Dedifferentiated amniotic fluid mesenchymal stem cell (primary cell): Measurements from ENCODE around the gene COG7.
"Not testable (repeated sequence)": the region's sequence is repeated elsewhere in the genome, so short reads cannot be mapped to it uniquely, and the experiment has no call there.

Experiments used
- DNase-seq: peaks from one replicate; pipeline ENCODE4 v3.0.0-alpha.2; 2016; ENCODE audit errors: extremely low spot score

COG7 gene

DNA sequence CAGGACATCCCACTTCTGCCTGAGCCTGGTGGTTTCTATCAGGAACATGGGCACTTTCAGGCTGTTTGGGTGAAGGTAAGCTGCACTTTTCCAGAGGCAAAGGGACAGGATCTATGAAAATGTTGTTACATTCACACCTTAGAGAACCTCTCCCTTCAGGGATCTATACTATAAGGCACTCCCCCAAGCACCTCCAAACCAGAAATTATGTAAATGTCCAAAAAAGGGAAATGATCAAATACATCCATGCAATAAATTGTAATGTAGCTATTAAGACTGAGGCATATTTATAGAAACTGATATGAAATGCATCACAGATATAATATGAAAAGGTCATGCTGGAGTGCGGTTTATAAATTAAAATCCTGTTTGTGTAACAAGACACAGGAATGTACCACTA, 23.3 kb upstream of the COG7 start:
- DNase-seq, result no peak

DNA sequence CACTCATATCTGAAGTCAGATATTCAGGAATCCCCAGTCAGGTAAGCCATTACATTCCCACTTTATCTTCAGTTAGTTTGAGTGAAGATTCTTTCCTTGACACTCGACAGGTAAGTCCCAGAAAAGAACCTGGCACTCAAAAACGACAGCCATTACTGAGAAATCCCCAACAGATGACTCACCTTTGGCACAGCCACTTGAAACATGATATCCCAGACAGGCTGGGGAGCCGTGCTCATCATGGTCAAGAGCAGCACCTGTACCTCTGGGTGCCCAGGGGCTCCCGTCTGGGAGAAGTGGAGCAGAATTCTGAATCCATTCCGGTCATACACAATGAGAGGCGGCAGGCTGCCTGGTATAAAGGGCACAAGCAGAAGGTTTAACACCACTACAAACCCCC, 16.8 kb upstream of the COG7 start:
- no peak for DNase-seq

GRCh38 chr16:23466162-23466885, 13.3 kb upstream of the COG7 start:
- DNase-seq, result no peak

GRCh38 chr16:23465179-23465578, 12.2 kb upstream of the COG7 start:
- no peak for DNase-seq

- DNase-seq, result no peak
These were observed 11.2 kb upstream of the COG7 start for GRCh38 chr16:23464196-23464595.

- peak; percentile 80 for DNase-seq
These were observed 10.0 kb upstream of the COG7 start for GRCh38 chr16:23462994-23463393.

DNA sequence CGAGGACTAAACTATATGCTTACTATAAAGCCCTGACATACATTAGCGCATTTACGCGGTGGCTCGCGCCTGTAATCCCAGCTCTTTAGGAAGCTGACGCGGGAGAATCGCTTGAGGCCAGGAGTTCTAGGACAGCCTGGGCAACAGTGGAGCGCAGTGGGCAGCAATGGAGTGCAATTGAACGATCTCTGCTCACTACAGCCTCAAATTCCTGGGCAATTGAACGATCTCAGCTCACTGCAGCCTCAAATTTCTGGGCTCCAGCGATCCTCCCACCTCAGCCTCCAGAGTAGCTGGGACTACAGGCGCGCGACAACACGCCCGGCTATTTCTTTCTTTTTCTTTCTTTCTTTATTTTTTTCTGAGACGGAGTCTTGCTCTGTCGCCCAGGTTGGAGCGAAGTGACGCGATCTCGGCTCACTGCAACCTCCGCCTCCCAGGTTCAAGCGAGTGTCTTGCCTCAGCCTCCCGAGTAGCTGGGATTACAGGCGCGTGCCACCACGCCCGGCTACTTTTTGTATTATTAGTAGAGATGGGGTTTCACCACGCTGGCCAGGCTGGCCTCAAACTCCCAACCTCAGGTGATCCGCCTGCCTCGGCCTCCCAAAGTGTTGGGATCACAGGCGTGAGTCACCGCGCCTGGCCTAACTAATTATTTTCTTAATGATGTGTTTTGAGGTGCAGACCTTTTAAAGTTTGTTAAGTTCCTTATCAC, 506 bp upstream of the COG7 start:
- no peak for DNase-seq

DNA sequence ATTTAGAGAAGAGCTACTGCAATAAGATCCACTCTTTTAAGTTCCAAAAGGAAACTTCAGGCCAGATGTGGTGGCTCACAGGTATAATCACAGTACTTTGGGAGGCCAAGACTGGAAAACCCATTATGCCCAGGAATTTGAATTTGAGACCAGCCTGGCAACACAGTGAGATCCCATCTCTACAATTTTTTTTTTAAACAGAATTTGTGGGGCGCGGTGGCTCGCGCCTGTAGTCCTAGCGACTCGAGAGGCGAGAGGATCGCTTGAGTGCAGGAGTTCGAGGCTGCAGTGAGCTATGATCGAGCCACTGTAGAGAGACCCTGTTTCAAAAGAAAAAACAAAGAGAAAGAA, 793 bp downstream of the COG7 start:
- no peak for DNase-seq

DNA sequence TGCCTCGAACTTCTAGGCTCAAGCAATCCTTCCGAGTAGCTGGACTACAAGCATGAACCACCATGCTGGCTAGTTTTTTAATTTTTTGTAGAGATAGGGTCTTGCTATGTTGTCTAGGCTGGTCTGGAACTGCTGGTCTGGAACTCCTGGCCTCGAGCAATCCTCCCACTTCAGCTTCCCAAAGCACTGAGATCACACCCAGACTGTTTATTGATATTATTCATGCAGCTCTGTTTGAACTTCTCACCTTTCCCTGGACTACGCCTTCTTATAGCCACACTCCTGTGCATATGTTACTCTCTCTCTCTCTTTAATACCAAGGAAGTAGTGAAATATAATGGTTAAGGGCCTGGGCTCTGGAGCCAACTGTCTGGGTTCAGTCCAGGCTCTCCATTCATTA, 4.6 kb downstream of the COG7 start:
- DNase-seq, result no peak

- not testable (repeated sequence) for DNase-seq
These were observed 15.4 kb downstream of the COG7 start for GRCh38 chr16:23437542-23437941.

GRCh38 chr16:23436951-23437350, 16.0 kb downstream of the COG7 start:
- DNase-seq, result no peak

- peak; percentile 45 for DNase-seq
These were observed 17.5 kb downstream of the COG7 start for GRCh38 chr16:23435500-23435899.

GRCh38 chr16:23434380-23434779, 18.6 kb downstream of the COG7 start:
- DNase-seq, result peak; percentile 68

- DNase-seq, result no peak
These were observed 19.6 kb downstream of the COG7 start for GRCh38 chr16:23433261-23433920.

GRCh38 chr16:23432176-23433128, 20.5 kb downstream of the COG7 start:
- no peak for DNase-seq

GRCh38 chr16:23428351-23428750, 24.6 kb downstream of the COG7 start:
- no peak for DNase-seq

GRCh38 chr16:23424292-23424958, 28.6 kb downstream of the COG7 start:
- no peak for DNase-seq

GRCh38 chr16:23423496-23424049, 29.4 kb downstream of the COG7 start:
- DNase-seq, result peak; percentile 80

DNA sequence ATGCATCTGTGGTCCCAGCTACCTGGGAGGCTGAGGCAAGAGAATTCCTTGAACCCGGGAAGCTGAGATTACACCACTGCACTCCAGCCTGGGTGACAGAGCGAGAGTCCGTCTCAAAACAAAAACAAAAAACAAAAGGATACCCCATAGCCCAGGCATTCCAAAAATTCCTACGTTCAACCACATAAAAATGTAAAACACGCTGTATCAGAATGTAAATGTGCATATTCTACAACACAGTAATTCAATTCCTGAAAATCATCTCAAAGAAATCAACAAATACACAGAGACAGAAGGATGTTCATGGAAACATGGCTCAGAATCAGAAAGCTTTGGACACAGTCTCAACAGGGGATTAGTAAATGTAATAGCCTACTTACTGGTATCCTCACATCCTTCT, 33.0 kb downstream of the COG7 start:
- DNase-seq, result peak; percentile 64

DNA sequence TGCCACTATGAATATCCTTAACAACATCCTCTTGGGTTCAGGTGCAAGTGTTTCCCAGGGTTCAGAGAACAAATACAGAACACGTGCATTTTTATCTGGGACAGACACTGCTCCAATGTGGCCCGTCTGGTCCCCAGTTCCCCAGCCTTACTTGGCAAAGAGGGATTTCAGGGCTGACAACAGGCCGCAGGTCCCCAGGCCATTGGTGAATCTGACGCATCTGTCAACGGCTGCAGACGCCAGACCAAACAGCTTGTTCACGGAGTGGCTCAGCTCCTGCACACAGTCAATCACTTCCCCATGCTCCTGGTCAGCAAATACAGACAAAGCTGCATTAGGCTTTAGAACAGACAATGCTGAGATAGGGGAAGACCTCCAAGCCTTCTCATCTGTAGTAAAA, 36.2 kb downstream of the COG7 start:
- DNase-seq, result no peak

DNA sequence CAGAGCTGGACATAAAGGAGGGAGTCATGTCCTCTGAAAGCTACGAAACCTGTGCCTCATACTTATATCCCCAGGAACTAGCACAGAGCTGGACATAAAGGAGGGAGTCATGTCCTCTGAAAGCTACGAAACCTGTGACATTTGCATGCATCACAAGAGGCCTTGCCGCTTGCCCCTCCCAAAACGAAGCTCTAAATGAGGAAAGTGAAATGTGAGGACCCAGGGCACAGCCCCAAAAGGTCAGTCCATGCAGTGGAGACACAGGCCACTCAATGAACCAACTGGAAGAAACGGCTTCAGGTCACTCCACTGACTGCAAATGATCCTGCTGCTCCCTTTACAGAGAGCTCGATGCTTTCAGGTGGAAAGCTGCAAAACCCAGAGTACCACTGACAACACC, 38.3 kb downstream of the COG7 start:
- DNase-seq, result no peak
